Measurements from ENCODE around the gene YTHDF1. TPM values are rescaled to one million over a fixed set of nuclear protein-coding genes. Genes with fewer than 3 reads are reported as not detected.
"Not testable (repeated sequence)": the region's sequence is repeated elsewhere in the genome, so short reads cannot be mapped to it uniquely, and the experiment has no call there.

YTHDF1 gene
- total and polyA plus RNA-seq, 2 donors (not counting 1 experiment from before 2014, with no cell fraction given), result 25.3 to 40.5 TPM

DNA sequence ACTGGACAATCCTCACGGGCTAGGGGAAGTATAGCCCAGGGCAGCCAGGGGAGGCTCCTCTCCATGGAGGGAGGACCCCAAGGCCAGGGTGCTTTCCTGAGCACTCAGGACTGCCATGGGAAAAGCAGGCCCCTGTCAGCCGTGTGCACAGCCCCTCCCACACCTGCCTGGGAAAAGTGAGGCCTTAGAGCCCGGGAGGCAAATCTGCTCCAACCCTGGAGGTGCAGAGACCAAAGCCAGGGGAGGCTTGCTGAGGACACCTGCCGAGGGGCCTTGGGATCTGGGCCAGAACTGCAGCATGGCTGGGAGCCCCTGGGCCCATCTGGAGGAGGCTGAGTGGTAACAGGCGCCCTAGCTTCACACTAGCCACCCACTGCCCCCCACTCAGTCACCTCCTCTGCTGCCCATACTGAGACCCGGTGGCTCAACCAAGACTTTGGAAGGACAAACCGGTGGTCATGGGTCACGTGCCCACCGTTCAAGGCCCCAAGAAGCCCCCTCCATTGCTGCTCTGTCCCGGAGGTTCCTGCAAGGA lies 55.2 kb downstream of the YTHDF1 start:
- Histone ChIP-seq H3K36me3 (replicated peaks in 1 of 2; ENCODE audit: control extremely low read depth in 1 of 2, control insufficient read depth in 1 of 2, extremely low read depth in 1 of 2, insufficient read depth in 2 of 2, low read length in 1 of 2) (no peaks in the 10 kb centered on the region), H3K27ac (ENCODE audit: low read length in 2 of 2) (no peak overlapping the region), H3K4me2 (replicated peaks; ENCODE audit: low read depth, low read length, poor library complexity, severe bottlenecking) (no peak overlapping the region), H2AFZ (ENCODE audit: insufficient read depth, low read depth, low read length, poor library complexity, severe bottlenecking) (no peak overlapping the region), H3K4me1 (ENCODE audit: control insufficient read depth in 2 of 2, insufficient read depth in 2 of 2, low read length in 2 of 2) (no peaks in the 10 kb centered on the region), H3K4me3 (ENCODE audit: control extremely low read depth in 1 of 5, extremely low read depth in 1 of 5, insufficient read depth in 1 of 5, low read depth in 2 of 5, low read length in 4 of 5) (no peak overlapping the region), H3K9me3 (ENCODE audit: control extremely low read depth in 1 of 3, control insufficient read depth in 2 of 3, insufficient read depth in 1 of 3, low read length in 2 of 3) (no peaks in the 10 kb centered on the region), H3K79me2 (ENCODE audit: control insufficient read depth, insufficient read depth, low read length) (no peaks in the 10 kb centered on the region), H3K9ac (ENCODE audit: low read length) (no peak overlapping the region), H4K20me1 (ENCODE audit: control insufficient read depth, insufficient read depth, low read length, poor library complexity, severe bottlenecking) (no peaks in the 10 kb centered on the region), H3K27me3 (replicated peaks in 1 of 4; ENCODE audit: control extremely low read depth in 1 of 4, control insufficient read depth in 3 of 4, insufficient read depth in 4 of 4, low read length in 3 of 4) (peaks cover 0 to under 1% (median 0%) of the 10 kb centered on the region in 4 experiments)
- intact Hi-C loops (cut with micrococcal nuclease), result no loop called here
- Mint-ChIP-seq H3K27me3 (peaks cover 23% of the 10 kb centered on the region), H3K27ac (no peak overlapping the region), H3K4me3 (no peak overlapping the region), H3K4me1 (no peaks in the 10 kb centered on the region), H3K9me3 (ENCODE audit: insufficient read depth) (no peaks in the 10 kb centered on the region)
- 86% methylated on average over 10 of the region's 10 CpGs for WGBS (ENCODE audit: insufficient coverage)
- DNase-seq (no peak), ATAC-seq (ENCODE audit: low read depth) (no peak)
- TF ChIP-seq EZH2 (IDR thresholded peaks at IDR 0.05; ENCODE audit: borderline replicate concordance, insufficient read depth, low read depth, low read length, poor library complexity, severe bottlenecking) (no peak), CTCF (IDR thresholded peaks at IDR 0.05) (no peak)
- ChIA-PET CTCF (no interaction called here), POLR2A (no interaction called here)

- Mint-ChIP-seq H3K4me1 (no peaks in the 10 kb centered on the region), H3K27me3 (peaks cover 23% of the 10 kb centered on the region), H3K9me3 (ENCODE audit: insufficient read depth) (no peaks in the 10 kb centered on the region), H3K4me3 (no peak overlapping the region), H3K27ac (no peak overlapping the region)
- no peak overlapping the region for H3K27ac ChIP-seq (ENCODE audit: low read length in 2 of 2)
- ChIA-PET CTCF (interaction anchor here (0.6 kb wide), 2 partner anchors 40 to 90 kb away, joined by 3 read pairs; no protein-coding TSS in a partner anchor), POLR2A (no interaction called here)
- ATAC-seq (ENCODE audit: low read depth) (no peak), DNase-seq (no peak)
- H4K20me1 ChIP-seq (ENCODE audit: control insufficient read depth, insufficient read depth, low read length, poor library complexity, severe bottlenecking), result no peaks in the 10 kb centered on the region
- no peaks in the 10 kb centered on the region for H3K9me3 ChIP-seq (ENCODE audit: control extremely low read depth in 1 of 3, control insufficient read depth in 2 of 3, insufficient read depth in 1 of 3, low read length in 2 of 3)
- H3K9ac ChIP-seq (ENCODE audit: low read length), result no peak overlapping the region
- no peaks in the 10 kb centered on the region for H3K79me2 ChIP-seq (ENCODE audit: control insufficient read depth, insufficient read depth, low read length)
- intact Hi-C loops (cut with micrococcal nuclease), result no loop called here
- TF ChIP-seq EZH2 (IDR thresholded peaks at IDR 0.05; ENCODE audit: borderline replicate concordance, insufficient read depth, low read depth, low read length, poor library complexity, severe bottlenecking), result no peak
- TF ChIP-seq CTCF (IDR thresholded peaks at IDR 0.05), result no peak
- WGBS (ENCODE audit: insufficient coverage), result 82% methylated on average over 10 of the region's 10 CpGs
- no peaks in the 10 kb centered on the region for H3K4me1 ChIP-seq (ENCODE audit: control insufficient read depth in 2 of 2, insufficient read depth in 2 of 2, low read length in 2 of 2)
- H3K36me3 ChIP-seq (replicated peaks in 1 of 2; ENCODE audit: control extremely low read depth in 1 of 2, control insufficient read depth in 1 of 2, extremely low read depth in 1 of 2, insufficient read depth in 2 of 2, low read length in 1 of 2), result no peaks in the 10 kb centered on the region
- no peak overlapping the region for H3K4me2 ChIP-seq (replicated peaks; ENCODE audit: low read depth, low read length, poor library complexity, severe bottlenecking)
- no peak overlapping the region for H3K4me3 ChIP-seq (ENCODE audit: control extremely low read depth in 1 of 5, extremely low read depth in 1 of 5, insufficient read depth in 1 of 5, low read depth in 2 of 5, low read length in 4 of 5)
- no peak overlapping the region for H2AFZ ChIP-seq (ENCODE audit: insufficient read depth, low read depth, low read length, poor library complexity, severe bottlenecking)
- H3K27me3 ChIP-seq (replicated peaks in 1 of 4; ENCODE audit: control extremely low read depth in 1 of 4, control insufficient read depth in 3 of 4, insufficient read depth in 4 of 4, low read length in 3 of 4), result peaks cover 0 to 6% (median 0%) of the 10 kb centered on the region in 4 experiments
Observed at GRCh38 chr20:63159826-63160640, 55.9 kb downstream of the YTHDF1 start.

GRCh38 chr20:63159251-63159650 lies 56.7 kb downstream of the YTHDF1 start:
- H3K27ac ChIP-seq (ENCODE audit: low read length in 2 of 2); H3K9ac ChIP-seq (ENCODE audit: low read length); H4K20me1 ChIP-seq (ENCODE audit: control insufficient read depth, insufficient read depth, low read length, poor library complexity, severe bottlenecking); intact Hi-C loops (cut with micrococcal nuclease); H3K36me3 ChIP-seq (replicated peaks in 1 of 2; ENCODE audit: control extremely low read depth in 1 of 2, control insufficient read depth in 1 of 2, extremely low read depth in 1 of 2, insufficient read depth in 2 of 2, low read length in 1 of 2); H3K9me3 ChIP-seq (ENCODE audit: control extremely low read depth in 1 of 3, control insufficient read depth in 2 of 3, insufficient read depth in 1 of 3, low read length in 2 of 3); H3K27ac Mint-ChIP-seq; H3K4me1 Mint-ChIP-seq; ATAC-seq (ENCODE audit: low read depth); H3K4me1 ChIP-seq (ENCODE audit: control insufficient read depth in 2 of 2, insufficient read depth in 2 of 2, low read length in 2 of 2); H3K4me3 Mint-ChIP-seq; POLR2A ChIA-PET; H3K9me3 Mint-ChIP-seq (ENCODE audit: insufficient read depth); CTCF ChIA-PET; H3K4me3 ChIP-seq (ENCODE audit: control extremely low read depth in 1 of 5, extremely low read depth in 1 of 5, insufficient read depth in 1 of 5, low read depth in 2 of 5, low read length in 4 of 5); H3K79me2 ChIP-seq (ENCODE audit: control insufficient read depth, insufficient read depth, low read length); H3K4me2 ChIP-seq (replicated peaks; ENCODE audit: low read depth, low read length, poor library complexity, severe bottlenecking); H3K27me3 ChIP-seq (replicated peaks in 1 of 4; ENCODE audit: control extremely low read depth in 1 of 4, control insufficient read depth in 3 of 4, insufficient read depth in 4 of 4, low read length in 3 of 4); DNase-seq; H2AFZ ChIP-seq (ENCODE audit: insufficient read depth, low read depth, low read length, poor library complexity, severe bottlenecking): not testable (repeated sequence)
- H3K27me3 Mint-ChIP-seq, result peaks cover 23% of the 10 kb centered on the region
- WGBS (ENCODE audit: insufficient coverage), result 80% methylated on average over 15 of the region's 20 CpGs
